HG03159 (cell line): ENCODE measurements around the gene SRPRB.

Experiments used
- ATAC-seq: cut with Tn5 transposase; IDR thresholded peaks from one replicate; pipeline ENCODE4 v1.9.1; 2021; ENCODE audit warnings: mild to moderate bottlenecking, moderate library complexity; ENCODE audit not compliant: unreplicated experiment

Gene SRPRB

DNA sequence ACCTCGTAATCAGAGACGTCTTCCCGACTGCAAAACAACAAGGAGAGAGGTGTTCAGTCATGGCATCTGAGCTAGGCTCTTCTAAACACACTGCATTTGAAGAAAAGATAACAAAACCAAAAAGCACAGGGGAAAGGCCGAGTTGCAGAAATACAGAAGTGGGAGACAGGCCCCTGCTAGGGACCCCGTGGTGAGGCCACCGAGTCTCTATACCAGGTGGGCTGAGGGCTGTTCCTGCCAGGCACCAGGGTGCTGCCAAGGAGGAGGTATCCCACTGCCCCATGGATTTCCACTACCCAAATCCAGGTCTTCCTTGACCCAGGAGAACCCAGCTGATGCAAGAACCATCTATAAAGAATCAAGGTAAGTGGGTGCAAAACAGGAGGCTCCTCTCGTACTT, 59.0 kb downstream of the SRPRB start:
- no peak for ATAC-seq

DNA sequence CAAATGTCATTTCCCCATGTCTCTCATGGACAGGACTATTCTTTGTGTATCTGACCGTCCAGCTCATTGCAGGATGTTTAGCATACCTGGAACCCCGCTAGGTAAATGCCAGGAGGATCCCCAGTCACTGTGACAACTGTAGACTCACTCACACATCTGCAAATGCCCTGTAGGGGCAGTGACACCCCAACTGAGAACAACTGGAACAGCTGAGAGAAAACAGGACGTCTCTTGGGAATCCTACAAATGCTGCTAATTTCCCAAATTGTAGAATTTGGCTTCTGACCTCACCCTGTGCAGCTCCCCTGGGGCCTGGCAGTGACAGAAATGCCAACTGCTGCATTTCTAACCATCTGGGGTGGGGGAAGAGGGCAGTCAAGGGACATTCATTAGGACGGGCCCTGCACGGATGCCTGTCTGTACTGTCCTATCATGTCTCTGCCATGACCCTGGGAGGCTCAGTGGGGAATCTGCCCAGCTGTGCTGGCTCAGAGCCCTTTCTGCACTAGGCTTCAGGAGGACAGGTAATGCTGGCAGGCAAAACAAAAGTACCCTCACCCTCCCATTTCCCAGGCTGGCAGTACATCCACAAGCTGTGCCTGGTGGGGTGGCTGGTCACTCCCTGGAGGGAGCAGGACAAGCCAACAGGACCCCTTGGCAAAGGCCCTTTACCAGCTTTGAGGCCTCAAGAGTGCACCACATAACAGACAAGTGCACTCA, 59.7 kb downstream of the SRPRB start:
- no peak for ATAC-seq

DNA sequence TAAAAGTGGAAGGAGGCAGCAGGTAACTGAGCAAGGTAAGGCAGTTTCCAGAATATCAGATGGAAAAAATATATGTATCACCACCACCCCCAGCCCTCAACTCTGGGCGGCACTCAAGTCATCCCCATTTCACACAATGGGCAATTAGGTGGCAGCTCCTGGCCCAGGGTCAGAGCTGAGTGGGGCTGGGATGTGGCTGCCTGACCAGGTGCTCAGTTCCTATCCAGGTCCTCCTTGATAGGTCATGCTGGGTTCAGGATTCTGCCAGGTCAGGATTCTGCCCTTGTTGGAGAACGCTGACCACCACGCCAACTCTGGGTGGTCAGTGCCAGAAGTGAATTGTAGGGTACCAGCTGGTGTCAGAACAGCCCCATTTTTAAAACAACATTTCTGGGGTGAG, 60.5 kb downstream of the SRPRB start:
- no peak for ATAC-seq

DNA sequence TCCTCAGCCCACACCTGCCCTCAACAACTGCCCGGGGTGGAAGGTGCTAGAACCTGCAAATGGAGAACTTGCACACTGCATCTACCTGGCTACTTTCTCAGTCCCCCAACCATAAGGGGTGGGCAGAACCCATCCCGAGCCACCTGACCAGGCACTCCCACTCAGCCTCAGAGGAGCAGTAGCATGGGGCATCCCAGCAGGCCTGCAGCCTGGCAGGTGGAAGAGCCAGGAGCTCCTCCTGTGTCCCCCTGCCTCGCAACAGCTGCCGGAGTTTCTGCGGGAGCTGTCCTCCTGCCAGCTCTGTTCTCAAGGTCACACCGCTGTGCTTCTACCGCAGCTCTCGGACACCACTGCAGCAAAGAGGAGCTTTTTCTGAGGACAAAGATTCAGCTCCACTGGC, 62.6 kb downstream of the SRPRB start:
- no peak for ATAC-seq

DNA sequence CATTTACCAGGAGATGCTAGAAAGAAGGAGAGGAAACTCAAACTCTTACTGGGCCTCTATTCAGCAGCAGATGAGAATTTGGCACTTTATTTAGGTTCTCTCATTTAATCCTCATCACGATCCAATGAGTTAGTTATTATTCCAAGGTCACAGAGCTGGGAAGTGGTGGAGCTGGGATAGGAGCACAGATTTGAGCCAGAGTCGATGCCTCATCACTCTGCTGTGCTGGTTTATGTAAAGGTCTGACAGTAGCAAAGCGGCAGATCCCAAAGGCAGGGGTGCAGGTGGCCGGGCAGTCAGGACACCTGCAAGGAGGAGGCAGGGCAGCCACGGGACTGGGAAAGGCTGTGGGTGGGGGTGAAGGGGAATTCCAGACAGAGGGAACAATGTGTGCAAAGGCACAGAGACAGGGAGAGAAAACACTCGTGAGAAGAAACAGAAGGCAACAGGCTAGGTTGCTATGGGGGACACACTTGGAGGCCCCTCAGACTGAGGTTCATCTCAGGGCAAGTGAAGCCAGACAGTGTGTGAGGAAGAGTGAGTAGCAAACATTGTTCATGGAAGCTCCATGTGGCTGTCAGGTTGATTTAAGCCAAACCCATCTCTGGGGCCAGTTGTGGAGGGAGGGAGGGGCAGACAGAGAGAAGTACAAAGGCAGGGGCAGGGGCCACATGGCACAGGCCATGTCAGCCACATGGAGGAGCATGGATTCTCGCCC, 63.3 kb downstream of the SRPRB start:
- ATAC-seq = no peak

DNA sequence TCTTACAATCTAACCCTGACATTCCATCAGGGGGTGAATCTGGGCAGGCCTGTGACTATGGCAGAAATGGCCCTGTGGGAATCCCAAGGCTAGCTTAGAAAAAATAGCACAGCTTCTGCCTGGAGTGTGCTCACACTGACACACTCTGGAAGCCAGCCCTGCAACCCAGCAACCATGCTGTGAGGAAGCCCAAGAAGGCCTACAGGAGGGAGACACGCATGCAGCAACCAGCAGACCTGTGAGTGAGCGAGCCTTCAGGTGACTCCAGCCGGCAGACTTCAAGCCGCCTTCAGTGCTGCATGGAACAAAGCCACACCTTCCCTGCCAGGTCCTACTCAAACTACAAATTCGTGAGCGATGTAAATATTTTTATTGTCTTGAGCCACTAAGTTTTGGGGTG, 64.0 kb downstream of the SRPRB start:
- ATAC-seq = no peak

DNA sequence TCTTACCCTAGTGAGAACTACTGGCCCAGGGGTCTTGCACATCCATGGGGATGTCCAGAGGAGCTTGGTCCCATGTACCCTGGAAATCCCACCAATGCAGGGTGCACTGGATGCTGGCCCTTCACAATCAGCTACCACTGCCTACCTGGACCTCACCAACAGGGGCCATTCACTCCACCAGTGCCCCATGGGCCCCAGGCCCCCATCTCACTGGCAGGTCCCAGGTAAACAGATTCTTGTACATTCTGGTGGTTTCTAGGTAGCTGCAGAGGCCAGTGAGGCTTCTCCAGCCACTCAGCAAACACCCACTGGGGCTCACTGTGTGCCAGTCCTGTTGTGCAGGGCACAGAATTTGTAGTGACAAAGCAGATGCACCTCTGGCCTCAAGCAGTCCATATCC, 65.2 kb downstream of the SRPRB start:
- no peak for ATAC-seq
